Measurements from ENCODE around the gene OTUD6A.

DNA sequence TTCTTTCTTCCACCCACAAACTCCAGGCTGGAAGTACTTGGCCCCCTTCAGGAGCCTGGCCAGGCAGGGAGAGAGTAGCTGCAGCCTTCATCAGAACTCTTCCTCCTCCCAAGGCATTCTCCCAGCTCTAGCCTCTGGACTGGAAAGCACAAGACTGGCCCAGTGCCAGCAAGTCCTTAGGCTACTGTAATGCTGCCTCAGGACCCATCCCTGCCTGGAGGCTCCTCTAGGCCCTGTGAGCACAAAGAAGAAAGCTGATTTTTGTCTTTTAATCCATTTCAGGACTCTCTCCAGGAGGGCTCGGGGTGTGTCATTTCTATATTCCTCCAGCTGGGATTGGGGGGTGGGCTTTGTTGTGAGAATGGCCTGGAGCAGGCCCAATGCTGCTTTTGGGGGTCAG lies 23.3 kb upstream of the OTUD6A start:
- TF ChIP-seq, protein P1, sequence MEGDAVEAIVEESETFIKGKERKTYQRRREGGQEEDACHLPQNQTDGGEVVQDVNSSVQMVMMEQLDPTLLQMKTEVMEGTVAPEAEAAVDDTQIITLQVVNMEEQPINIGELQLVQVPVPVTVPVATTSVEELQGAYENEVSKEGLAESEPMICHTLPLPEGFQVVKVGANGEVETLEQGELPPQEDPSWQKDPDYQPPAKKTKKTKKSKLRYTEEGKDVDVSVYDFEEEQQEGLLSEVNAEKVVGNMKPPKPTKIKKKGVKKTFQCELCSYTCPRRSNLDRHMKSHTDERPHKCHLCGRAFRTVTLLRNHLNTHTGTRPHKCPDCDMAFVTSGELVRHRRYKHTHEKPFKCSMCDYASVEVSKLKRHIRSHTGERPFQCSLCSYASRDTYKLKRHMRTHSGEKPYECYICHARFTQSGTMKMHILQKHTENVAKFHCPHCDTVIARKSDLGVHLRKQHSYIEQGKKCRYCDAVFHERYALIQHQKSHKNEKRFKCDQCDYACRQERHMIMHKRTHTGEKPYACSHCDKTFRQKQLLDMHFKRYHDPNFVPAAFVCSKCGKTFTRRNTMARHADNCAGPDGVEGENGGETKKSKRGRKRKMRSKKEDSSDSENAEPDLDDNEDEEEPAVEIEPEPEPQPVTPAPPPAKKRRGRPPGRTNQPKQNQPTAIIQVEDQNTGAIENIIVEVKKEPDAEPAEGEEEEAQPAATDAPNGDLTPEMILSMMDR (conservative IDR thresholded peaks at IDR 0.05 in 1 of 2, IDR thresholded peaks at IDR 0.05 in 1 of 2; ENCODE audit: low read depth in 1 of 2, low read length in 2 of 2) = no peak
- no peak for TF ChIP-seq EZH2 (IDR thresholded peaks at IDR 0.05; ENCODE audit: low read length, missing control alignments)

Data from fibroblast of lung (primary cell).